ENCODE measurements around the gene SLBP. TPM values are rescaled to one million over a fixed set of nuclear protein-coding genes. Genes with fewer than 3 reads are reported as not detected.

Gene SLBP
- total RNA-seq, 2 donors from 2014 or later = 52.1 to 60.7 TPM

GRCh38 chr4:1739358-1739757 lies 27.2 kb upstream of the SLBP start:
- Histone ChIP-seq H3K4me1 (ENCODE audit: control insufficient read depth, insufficient read depth, low read length) (no peaks in the 10 kb centered on the region), H3K27ac (ENCODE audit: low read depth, low read length) (no peak overlapping the region), H3K4me3 (ENCODE audit: low read length) (no peak overlapping the region), H3K9me3 (ENCODE audit: control insufficient read depth, low read length) (peaks cover 37% of the 10 kb centered on the region), H3K9ac (ENCODE audit: extremely low read depth, low read length, poor library complexity, severe bottlenecking) (no peak overlapping the region), H3K27me3 (ENCODE audit: control insufficient read depth, insufficient read depth, low read length, poor library complexity, severe bottlenecking) (no peaks in the 10 kb centered on the region), H3K36me3 (ENCODE audit: control insufficient read depth, insufficient read depth, low read length) (peaks cover 76% of the 10 kb centered on the region)
- no peaks in the 10 kb centered on the region for H3K4me1 Mint-ChIP-seq
- H3K27me3 Mint-ChIP-seq (ENCODE audit: insufficient read depth) = no peaks in the 10 kb centered on the region
- WGBS, 2 experiments (ENCODE audit: insufficient coverage in 1 of 2, insufficient read length in 1 of 2) = 93 to 96% methylated on average over 7 to 9 of the region's 9 CpGs
- H3K9me3 Mint-ChIP-seq = peaks cover 22% of the 10 kb centered on the region
- H3K4me3 Mint-ChIP-seq = no peak overlapping the region
- no peak overlapping the region for H3K27ac Mint-ChIP-seq
- H3K36me3 Mint-ChIP-seq (ENCODE audit: low read depth) = peaks cover 75% of the 10 kb centered on the region
- DNase-seq = no peak
- TF ChIP-seq, protein P1, sequence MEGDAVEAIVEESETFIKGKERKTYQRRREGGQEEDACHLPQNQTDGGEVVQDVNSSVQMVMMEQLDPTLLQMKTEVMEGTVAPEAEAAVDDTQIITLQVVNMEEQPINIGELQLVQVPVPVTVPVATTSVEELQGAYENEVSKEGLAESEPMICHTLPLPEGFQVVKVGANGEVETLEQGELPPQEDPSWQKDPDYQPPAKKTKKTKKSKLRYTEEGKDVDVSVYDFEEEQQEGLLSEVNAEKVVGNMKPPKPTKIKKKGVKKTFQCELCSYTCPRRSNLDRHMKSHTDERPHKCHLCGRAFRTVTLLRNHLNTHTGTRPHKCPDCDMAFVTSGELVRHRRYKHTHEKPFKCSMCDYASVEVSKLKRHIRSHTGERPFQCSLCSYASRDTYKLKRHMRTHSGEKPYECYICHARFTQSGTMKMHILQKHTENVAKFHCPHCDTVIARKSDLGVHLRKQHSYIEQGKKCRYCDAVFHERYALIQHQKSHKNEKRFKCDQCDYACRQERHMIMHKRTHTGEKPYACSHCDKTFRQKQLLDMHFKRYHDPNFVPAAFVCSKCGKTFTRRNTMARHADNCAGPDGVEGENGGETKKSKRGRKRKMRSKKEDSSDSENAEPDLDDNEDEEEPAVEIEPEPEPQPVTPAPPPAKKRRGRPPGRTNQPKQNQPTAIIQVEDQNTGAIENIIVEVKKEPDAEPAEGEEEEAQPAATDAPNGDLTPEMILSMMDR (conservative IDR thresholded peaks at IDR 0.05) = no peak

DNA sequence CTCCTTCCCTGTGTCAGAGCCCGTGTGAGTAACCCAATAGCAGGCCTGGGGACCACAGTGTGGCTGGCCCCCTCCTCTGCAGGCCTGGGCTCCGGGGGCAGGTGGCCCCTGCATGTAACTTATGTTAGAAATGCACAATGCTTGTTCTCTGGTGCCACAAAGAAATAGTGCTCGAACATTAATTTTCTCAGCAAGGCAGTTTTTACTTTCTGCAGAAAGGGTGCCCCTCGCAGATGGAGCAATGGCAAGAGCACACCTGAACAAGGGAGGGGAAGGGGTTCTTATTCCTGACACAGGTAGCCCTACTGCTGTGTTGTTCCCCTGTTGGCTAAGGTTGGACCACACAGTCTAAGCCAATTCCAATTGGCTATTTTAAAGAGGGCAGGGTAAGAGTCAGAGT lies 26.3 kb upstream of the SLBP start:
- H3K27me3 ChIP-seq (ENCODE audit: control insufficient read depth, insufficient read depth, low read length, poor library complexity, severe bottlenecking) = no peaks in the 10 kb centered on the region
- H3K36me3 ChIP-seq (ENCODE audit: control insufficient read depth, insufficient read depth, low read length) = peaks cover 85% of the 10 kb centered on the region
- Mint-ChIP-seq H3K27me3 (ENCODE audit: insufficient read depth) (no peaks in the 10 kb centered on the region), H3K27ac (peak overlapping the region; percentile 64), H3K4me3 (no peak overlapping the region), H3K9me3 (peaks cover 22% of the 10 kb centered on the region), H3K4me1 (no peaks in the 10 kb centered on the region), H3K36me3 (ENCODE audit: low read depth) (peaks cover 73% of the 10 kb centered on the region)
- 93 to 98% methylated on average over 4 of the region's 4 CpGs for WGBS, 2 experiments (ENCODE audit: insufficient coverage in 1 of 2, insufficient read length in 1 of 2)
- no peak overlapping the region for H3K9ac ChIP-seq (ENCODE audit: extremely low read depth, low read length, poor library complexity, severe bottlenecking)
- H3K4me3 ChIP-seq (ENCODE audit: low read length) = peak overlapping the region; percentile 53
- H3K9me3 ChIP-seq (ENCODE audit: control insufficient read depth, low read length) = peaks cover 37% of the 10 kb centered on the region
- no peaks in the 10 kb centered on the region for H3K4me1 ChIP-seq (ENCODE audit: control insufficient read depth, insufficient read depth, low read length)
- no peak overlapping the region for H3K27ac ChIP-seq (ENCODE audit: low read depth, low read length)
- TF ChIP-seq, protein P1 (conservative IDR thresholded peaks at IDR 0.05) = no peak
- no peak for DNase-seq

DNA sequence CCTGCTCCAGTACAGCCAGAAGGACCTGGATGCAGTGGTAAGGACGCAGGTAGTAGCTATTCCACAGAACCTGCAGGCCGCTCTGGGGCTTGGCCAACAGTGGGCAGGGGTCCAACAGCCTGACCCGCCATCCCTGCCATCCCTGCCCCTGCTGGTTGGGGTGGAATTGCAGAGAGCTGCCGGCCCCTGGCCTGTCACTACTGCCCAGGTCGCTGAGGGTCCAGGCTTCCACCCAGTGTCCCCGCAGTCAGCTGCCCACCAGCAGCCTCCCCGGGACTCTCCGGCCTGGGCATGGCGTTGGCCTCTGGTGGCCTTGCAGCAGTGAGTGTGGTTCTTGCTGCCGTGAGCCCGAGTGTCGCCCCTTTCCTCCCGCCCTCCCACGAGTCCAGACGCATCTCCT lies 25.5 kb upstream of the SLBP start:
- no peaks in the 10 kb centered on the region for H3K27me3 ChIP-seq (ENCODE audit: control insufficient read depth, insufficient read depth, low read length, poor library complexity, severe bottlenecking)
- H3K27me3 Mint-ChIP-seq (ENCODE audit: insufficient read depth) = no peaks in the 10 kb centered on the region
- peaks cover 37% of the 10 kb centered on the region for H3K9me3 ChIP-seq (ENCODE audit: control insufficient read depth, low read length)
- TF ChIP-seq, protein P1 (conservative IDR thresholded peaks at IDR 0.05) = no peak
- H3K36me3 Mint-ChIP-seq (ENCODE audit: low read depth) = peaks cover 79% of the 10 kb centered on the region
- no peak overlapping the region for H3K27ac Mint-ChIP-seq
- 97 to 99% methylated on average over 12 to 15 of the region's 15 CpGs for WGBS, 2 experiments (ENCODE audit: insufficient coverage in 1 of 2, insufficient read length in 1 of 2)
- peaks cover 92% of the 10 kb centered on the region for H3K36me3 ChIP-seq (ENCODE audit: control insufficient read depth, insufficient read depth, low read length)
- H3K4me1 Mint-ChIP-seq = no peaks in the 10 kb centered on the region
- H3K9ac ChIP-seq (ENCODE audit: extremely low read depth, low read length, poor library complexity, severe bottlenecking) = no peak overlapping the region
- peak overlapping the region; percentile 53 for H3K4me3 ChIP-seq (ENCODE audit: low read length)
- H3K4me1 ChIP-seq (ENCODE audit: control insufficient read depth, insufficient read depth, low read length) = no peaks in the 10 kb centered on the region
- DNase-seq = no peak
- no peak overlapping the region for H3K4me3 Mint-ChIP-seq
- no peak overlapping the region for H3K27ac ChIP-seq (ENCODE audit: low read depth, low read length)
- H3K9me3 Mint-ChIP-seq = peaks cover 22% of the 10 kb centered on the region
